GM12891 (cell line): ENCODE data around the gene FMN1.

Experiments
- POLR2A ChIP-seq: IDR thresholded peaks from 2 replicates; pipeline ENCODE4 v1.6.1; 2011; ENCODE audit warnings: low read depth, low read length, control low read depth
- TAF1 ChIP-seq: IDR thresholded peaks from 2 replicates; pipeline ENCODE4 v1.6.1; 2011; ENCODE audit warnings: low read depth, low read length, control low read depth

GRCh38 chr15:32723171-32723948 lies 471.2 kb downstream of the FMN1 start:
- TF ChIP-seq TAF1: no peak
- TF ChIP-seq POLR2A: no peak
